OCI-LY1 (cell line): ENCODE data around the gene NCAPH2.
"Not testable (repeated sequence)": the region's sequence is repeated elsewhere in the genome, so short reads cannot be mapped to it uniquely, and the experiment has no call there.

Experiments used
- CTCF ChIP-seq: fragments of 200-600 bp; sonication (generic), shearing (Covaris generic); IDR thresholded peaks from 2 replicates; pipeline ENCODE4 v1.5.1; 2017; ENCODE audit warnings: mild to moderate bottlenecking, antibody characterized with exemption, low read length, moderate library complexity, mixed read lengths
- EZH2 ChIP-seq: fragments of 200-600 bp; sonication (generic), shearing (Covaris generic); IDR thresholded peaks from 2 replicates; pipeline ENCODE4 v1.8.0; 2017; ENCODE audit warnings: borderline replicate concordance, mixed run types, mild to moderate bottlenecking, antibody characterized with exemption, low read length, moderate library complexity, mixed read lengths

- TF ChIP-seq CTCF, EZH2: not testable (repeated sequence)
These were observed 12.2 kb downstream of the NCAPH2 start for GRCh38 chr22:50520184-50520583.
